ENCODE results near the gene HHATL.

Gene HHATL

DNA sequence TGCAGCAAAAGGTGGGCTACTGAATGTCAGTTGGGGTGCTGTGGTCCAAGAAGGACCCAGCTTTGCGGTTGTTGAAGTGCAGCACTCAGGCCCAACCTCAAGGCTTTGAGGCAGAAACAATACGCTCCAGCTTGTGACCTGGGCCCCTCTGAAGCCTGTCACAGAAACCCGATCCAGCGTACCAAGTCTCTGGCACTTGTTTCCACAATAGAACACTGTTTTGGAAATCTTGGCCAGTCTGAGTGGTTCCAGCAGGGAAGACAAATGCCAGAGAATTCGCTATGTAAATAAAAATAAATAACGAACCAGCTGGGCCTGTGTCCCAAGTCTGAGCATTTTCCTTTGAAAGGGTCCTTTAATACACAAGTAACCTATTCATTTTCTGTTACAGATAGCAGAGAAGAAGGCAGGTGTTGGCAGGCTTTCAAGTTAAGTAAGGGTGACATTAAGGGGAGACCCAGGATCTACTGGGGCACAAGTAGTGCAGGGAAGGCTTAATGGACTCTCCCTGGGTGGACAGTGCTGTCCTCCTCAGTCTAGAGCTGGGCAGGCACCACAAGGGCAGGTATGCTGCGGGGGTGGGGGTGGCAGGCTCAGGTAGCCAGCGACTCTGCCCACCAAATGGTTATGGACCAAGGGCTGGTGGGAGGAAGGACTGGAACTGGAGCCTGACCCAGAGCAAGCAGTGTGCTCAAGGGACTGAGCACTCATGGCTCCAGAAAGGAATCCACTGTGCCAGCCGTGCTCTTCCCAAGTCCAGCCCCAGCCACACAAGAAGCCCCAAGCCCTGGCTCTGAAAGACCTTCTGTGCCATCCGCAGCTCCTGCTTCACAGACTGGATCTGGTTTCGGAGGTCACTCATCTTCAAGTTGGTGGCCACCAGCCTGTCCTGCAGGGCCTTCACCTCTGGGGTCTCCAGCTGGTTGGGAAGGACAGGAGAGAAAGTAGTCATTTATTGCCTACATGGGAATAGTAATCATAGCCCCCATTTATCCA, 44.2 kb upstream of the HHATL start:
- TF ChIP-seq CTCF (IDR thresholded peaks at IDR 0.05), result no peak
- no peak for TF ChIP-seq ZFX (IDR thresholded peaks at IDR 0.05; ENCODE audit: borderline replicate concordance)
- peak overlapping the region; percentile 35; the same call in 1 of the 2 replicates for H3K27ac ChIP-seq

DNA sequence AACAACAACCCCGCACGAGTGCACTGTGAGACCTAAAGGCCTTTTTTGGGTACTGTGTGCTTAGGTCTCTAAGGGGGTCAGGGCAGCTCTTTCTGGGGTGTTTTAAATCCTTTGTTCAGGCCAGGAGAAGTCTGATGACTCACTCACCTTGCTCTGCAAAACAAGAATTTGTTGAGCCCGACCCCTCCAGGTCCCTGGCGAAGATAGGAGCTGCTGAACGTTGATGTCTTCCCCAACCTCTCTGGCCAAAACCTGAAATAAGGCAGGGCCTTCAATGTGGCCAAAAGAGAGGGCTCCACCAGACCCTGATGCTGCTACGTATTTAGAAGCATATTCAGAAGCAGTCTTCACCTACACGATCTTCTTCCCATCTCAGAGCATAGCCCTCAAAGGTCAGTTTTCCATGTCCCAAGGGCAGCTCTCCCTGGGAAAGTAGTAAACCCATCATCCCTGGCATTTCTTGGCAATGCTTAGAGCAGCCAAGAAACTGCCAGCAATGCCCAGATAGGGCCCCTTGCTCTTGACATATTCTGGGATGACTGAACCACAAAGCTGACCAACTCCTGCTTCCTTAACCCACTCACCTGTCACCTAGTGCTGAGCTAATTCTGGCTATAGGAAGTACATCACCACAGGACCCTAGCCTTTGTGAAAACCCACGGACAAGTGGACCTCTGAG, 43.3 kb upstream of the HHATL start:
- TF ChIP-seq CTCF (IDR thresholded peaks at IDR 0.05) (no peak), ZFX (IDR thresholded peaks at IDR 0.05; ENCODE audit: borderline replicate concordance) (no peak)
- H3K27ac ChIP-seq, result peak overlapping the region; percentile 35; the same call in 1 of the 2 replicates

- H3K27ac ChIP-seq, result no peak overlapping the region
These were observed 42.7 kb upstream of the HHATL start for GRCh38 chr3:42745291-42745745.

GRCh38 chr3:42743204-42743995, 40.8 kb upstream of the HHATL start:
- no peak overlapping the region for H3K27ac ChIP-seq
- TF ChIP-seq ZFX (IDR thresholded peaks at IDR 0.05; ENCODE audit: borderline replicate concordance), result no peak
- no peak for TF ChIP-seq CTCF (IDR thresholded peaks at IDR 0.05)

More at GRCh38 chr3:42745291-42745745, 42.7 kb upstream of the HHATL start:
- TF ChIP-seq ZFX (IDR thresholded peaks at IDR 0.05; ENCODE audit: borderline replicate concordance) (no peak), CTCF (IDR thresholded peaks at IDR 0.05) (no peak)

GRCh38 chr3:42742688-42743087, 40.1 kb upstream of the HHATL start:
- H3K27ac ChIP-seq, result no peak overlapping the region
- TF ChIP-seq ZFX (IDR thresholded peaks at IDR 0.05; ENCODE audit: borderline replicate concordance) (no peak), CTCF (IDR thresholded peaks at IDR 0.05) (no peak)

GRCh38 chr3:42742259-42742658, 39.7 kb upstream of the HHATL start:
- no peak for TF ChIP-seq ZFX (IDR thresholded peaks at IDR 0.05; ENCODE audit: borderline replicate concordance)
- no peak for TF ChIP-seq CTCF (IDR thresholded peaks at IDR 0.05)
- no peak overlapping the region for H3K27ac ChIP-seq
